ENCODE data around the gene PTPDC1.
"Not testable (repeated sequence)": the region's sequence is repeated elsewhere in the genome, so short reads cannot be mapped to it uniquely, and the experiment has no call there.

Gene PTPDC1

GRCh38 chr9:94086486-94087345 is 2.5 kb downstream of the PTPDC1 start:
- no peak for DNase-seq (ENCODE audit: low spot score)

GRCh38 chr9:94094219-94095145 is 10.2 kb downstream of the PTPDC1 start:
- not testable (repeated sequence) for DNase-seq (ENCODE audit: low spot score)

DNA sequence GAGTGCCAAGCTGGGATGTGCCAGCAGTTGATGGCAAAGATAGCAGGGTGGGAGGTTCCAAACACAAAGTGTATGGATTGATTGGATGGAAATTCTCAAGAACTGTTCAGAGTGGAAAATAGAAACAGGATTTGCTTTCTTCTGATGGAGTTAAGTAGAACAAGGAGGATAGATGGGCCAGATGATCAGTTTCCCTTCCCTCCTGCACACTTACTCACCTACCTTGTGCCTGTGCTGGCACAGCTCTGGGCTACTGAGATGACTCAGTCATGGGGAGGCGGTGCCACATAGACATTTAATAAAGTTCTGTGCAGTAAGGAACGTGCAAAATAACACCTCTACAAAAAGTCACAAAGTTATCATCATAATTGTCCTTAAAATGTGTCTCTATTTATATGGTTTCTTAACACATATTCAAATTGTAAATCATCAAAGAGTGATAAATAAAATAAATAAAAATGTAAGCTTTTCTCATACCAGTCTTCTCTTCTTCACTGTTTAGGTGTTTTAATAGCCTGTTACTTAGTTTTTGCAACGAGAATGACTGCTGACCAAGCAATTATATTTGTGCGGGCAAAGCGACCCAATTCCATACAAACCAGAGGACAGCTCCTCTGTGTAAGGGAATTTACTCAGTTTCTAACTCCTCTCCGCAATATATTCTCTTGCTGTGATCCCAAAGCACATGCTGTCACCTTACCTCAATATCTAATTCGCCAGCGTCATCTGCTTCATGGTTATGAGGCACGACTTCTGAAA is 12.7 kb downstream of the PTPDC1 start:
- DNase-seq (ENCODE audit: low spot score): no peak

- DNase-seq (ENCODE audit: low spot score): no peak
Measured at GRCh38 chr9:94097788-94098414, 13.6 kb downstream of the PTPDC1 start.

DNA sequence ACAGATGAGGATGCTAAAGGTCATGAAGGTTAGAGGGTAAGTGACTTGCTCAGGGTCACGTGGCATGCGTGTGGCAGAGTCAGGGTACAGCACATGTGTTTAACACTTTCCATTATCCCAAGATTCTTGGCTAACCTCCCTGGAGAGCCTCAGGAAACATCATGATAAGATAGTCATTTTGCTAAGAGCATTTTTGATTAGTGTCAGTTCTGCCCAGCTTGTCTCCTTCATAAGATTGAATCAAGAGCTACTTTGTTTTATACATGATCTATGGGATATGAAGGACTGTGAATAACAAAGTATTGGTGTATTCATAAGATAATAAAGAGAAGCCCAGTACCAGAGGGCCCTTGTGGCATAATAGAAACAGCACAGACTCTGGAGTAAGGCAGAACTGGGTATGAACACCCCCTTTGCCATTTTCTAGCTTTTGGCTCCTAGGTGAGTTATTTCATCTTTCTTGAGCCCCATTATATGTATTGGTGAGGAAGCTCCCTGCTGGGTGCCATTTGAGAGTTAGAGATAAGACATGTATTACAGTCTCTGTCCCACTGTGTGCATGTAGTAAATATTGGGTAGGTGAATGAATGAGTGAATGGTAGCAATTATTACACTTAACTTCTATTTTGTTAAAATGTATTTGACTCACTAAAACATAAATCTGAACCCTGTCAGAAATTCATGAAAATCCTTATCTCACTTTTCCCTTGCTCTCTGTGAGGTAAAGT is 16.1 kb downstream of the PTPDC1 start:
- no peak for DNase-seq (ENCODE audit: low spot score)

DNA sequence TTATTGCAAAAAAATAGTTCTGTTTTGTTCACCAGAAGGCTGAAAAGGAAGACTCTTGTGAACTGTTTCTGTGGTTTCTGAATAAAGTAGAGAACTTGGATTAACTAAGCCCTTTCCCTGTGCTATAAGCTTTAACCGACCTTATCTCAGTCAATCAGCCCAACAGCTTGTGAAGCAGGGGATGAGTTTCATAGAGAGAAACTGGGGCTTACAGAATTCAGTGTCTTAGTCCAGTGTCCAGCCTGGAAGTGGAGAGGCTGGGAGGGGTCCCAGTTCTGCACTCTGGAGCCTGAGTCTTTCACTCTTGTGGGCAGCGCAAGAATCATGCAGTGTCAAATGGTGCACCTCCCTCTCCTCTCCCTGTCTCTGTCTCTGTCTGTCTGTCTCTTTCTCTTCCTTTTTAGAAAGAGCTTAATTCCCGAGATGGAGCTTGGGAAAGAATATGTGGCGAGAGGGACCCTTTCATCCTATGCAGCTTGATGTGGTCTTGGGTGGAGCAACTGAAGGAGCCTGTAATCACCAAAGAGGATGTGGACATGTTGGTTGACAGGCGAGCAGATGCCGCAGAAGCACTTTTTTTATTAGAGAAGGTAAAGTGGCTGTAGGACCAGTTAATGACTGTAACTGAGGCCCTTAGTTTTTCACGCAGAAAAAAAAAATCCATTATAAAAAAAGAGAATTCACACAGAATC is 17.0 kb downstream of the PTPDC1 start:
- no peak for DNase-seq (ENCODE audit: low spot score)

GRCh38 chr9:94108584-94108983 is 24.3 kb downstream of the PTPDC1 start:
- peak; percentile 58 for DNase-seq (ENCODE audit: low spot score)

GRCh38 chr9:94110821-94111252 is 26.6 kb downstream of the PTPDC1 start:
- DNase-seq (ENCODE audit: low spot score): no peak

DNA sequence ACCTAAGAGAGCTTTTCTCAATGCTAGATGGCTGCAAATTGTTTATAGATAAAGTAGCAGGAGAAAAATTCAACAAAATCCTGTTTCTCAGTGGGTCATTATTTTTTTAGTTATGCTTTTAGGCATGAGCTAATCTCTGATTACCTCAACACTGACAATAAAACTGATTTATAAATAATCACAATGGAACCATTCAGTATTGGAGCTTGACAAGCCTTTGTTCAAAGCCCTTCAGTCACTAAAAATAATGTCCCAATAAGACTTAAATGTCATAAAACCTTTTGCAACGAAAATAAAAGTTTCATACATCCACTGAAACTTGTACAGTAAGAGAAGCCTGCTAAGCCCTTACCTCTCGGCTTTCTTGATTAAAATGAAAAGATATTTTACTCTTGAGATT is 27.2 kb downstream of the PTPDC1 start:
- peak; percentile 80 for DNase-seq (ENCODE audit: low spot score)

DNA sequence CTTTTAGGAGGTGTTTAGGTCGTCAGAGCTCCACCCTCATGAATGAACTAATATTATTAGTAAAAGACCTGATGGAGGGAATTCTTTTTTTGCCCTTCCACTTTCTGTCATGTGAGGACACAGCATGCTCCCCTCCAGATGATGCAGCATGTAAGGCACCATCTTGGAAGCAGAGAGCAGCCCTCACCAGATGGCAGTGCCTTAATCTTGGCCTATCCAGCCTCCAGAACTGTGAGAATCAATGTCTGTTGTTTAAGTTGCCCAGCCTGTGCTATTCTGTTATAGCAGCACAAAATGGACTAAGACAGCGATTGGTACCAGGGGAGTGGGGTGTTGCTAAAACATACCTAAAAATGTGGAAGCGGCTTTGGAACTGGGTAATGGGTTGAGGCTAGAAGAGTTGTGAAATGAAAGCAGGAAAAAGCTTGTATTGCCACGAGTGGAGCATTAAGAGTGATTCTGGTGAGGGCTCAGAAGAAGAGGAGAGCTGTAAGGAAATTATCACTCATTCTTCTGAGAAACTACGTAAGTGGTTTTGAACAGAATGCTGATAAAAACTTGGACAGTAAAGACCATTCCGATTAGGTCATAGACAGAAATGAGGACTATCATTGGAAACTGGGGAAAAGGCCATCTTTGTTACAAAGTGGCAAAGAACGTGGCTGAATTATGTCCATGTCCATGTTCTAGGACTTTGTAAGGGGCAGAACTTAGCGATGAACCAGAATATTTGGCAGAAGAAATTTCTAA is 28.6 kb downstream of the PTPDC1 start:
- no peak for DNase-seq (ENCODE audit: low spot score)

GRCh38 chr9:94120088-94120487 is 35.8 kb downstream of the PTPDC1 start:
- DNase-seq (ENCODE audit: low spot score): not testable (repeated sequence)

GRCh38 chr9:94120854-94121376 is 36.7 kb downstream of the PTPDC1 start:
- no peak for DNase-seq (ENCODE audit: low spot score)

DNA sequence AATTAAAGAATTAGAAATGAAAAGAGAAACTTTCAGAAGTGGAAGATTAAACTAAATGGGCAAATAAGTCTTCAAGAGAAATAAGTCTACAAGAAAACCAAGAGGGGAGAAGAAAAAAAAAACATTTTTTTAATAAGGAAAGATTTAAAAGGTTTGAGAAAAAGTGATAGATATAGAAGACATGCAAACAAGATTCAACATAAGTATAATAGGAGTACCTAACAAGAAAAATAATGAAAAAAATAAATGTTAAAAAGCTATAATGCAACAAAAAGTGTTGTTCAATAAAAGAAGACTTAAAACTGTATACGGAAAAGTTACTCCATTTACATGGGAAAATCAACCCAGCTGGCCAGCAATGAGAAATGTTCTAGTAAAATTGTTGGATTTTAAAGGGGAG is 42.6 kb downstream of the PTPDC1 start:
- no peak for DNase-seq (ENCODE audit: low spot score)

- no peak for DNase-seq (ENCODE audit: low spot score)
Measured at GRCh38 chr9:94127806-94128205, 43.5 kb downstream of the PTPDC1 start.

GRCh38 chr9:94128580-94128979 is 44.3 kb downstream of the PTPDC1 start:
- DNase-seq (ENCODE audit: low spot score): no peak

- no peak for DNase-seq (ENCODE audit: low spot score)
Measured at GRCh38 chr9:94134629-94135028, 50.4 kb downstream of the PTPDC1 start.

DNA sequence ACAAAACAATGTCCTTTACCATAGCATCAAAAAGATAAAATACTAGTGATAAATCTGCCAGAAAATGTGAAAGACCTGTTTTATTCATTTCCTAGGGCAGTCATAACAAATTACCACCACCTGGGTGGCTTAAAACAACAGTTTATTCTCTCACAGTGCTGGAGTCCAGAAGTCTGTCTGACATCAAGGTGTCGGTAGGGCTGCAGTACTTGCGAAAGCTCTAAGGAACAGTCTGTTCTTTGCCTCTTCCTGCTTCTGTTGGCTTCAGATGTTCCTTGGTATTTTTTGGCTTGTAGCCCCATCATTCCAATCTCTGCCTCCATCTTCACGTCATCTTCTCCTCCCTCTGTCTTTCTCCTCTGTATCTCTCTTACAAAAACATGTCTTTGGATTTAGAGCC is 51.0 kb downstream of the PTPDC1 start:
- peak; percentile 43 for DNase-seq (ENCODE audit: low spot score)

- peak; percentile 22 for DNase-seq (ENCODE audit: low spot score)
Measured at GRCh38 chr9:94139672-94140417, 55.6 kb downstream of the PTPDC1 start.

DNA sequence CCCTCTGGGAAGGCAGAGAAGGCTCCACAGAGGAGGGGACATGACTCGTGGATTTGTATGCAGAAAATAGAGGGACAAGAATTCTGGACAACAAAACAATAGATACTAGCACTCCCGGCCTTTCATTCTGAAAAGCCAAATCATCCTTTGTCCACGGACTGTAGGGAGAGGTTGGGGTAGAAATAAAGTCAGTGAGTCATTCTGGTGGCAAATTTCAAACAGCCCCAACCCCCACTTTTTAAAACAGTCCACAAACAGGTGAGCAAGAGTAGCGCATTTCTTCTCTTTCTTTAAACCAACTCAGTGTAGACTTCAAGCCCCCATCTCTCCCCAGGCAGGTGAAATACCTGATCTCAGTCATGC is 56.1 kb downstream of the PTPDC1 start:
- DNase-seq (ENCODE audit: low spot score): no peak

All from pons (tissue), 1 donor.